Urinary bladder (tissue), 4 donors: ENCODE results near the gene STING1. TPM values are rescaled to one million over a fixed set of nuclear protein-coding genes. Genes with fewer than 3 reads are reported as not detected.
A peak's percentile ranks its signal among the peaks of the same experiment; 100 is the strongest.
"Not testable (repeated sequence)": the region's sequence is repeated elsewhere in the genome, so short reads cannot be mapped to it uniquely, and the experiment has no call there.

Experiments
- DNase-seq: peaks from one replicate; pipeline ENCODE4 v3.0.0-alpha.2; 2015; ENCODE audit errors: extremely low spot score
- H3K27ac ChIP-seq: one replicate; pipeline ENCODE4 v1.5.1; 2013; ENCODE audit warnings: low read depth, mild to moderate bottlenecking, moderate library complexity
- H3K36me3 ChIP-seq: one replicate; pipeline ENCODE4 v1.6.1; 2013; ENCODE audit warnings: mild to moderate bottlenecking, moderate library complexity; ENCODE audit not compliant: insufficient read depth
- H3K4me1 ChIP-seq: one replicate; pipeline ENCODE4 v1.6.1; 2013; ENCODE audit warnings: mild to moderate bottlenecking, moderate library complexity; ENCODE audit not compliant: insufficient read depth
- H3K4me3 ChIP-seq: one replicate; pipeline ENCODE4 v1.5.1; 2013; ENCODE audit warnings: low read depth, low read length
- WGBS: extraction: QIAGEN DNeasy Blood & Tissue Kit; methylation state at CpG from one replicate; pipeline ENCODE4 v1.1.7; 2013; 5-methylcytosine and 5-hydroxymethylcytosine counted together
- polyA plus RNA-seq: library from polyadenylated mRNA; stranded (reverse); fragments of 200-250 nt; gene quantifications from one replicate; pipeline ENCODE4 v1.2.3, GENCODE V29; 2013
- total RNA-seq: library from RNA; depleted of rRNA; stranded (reverse); fragments of >200 nt; gene quantifications from one replicate; pipeline ENCODE4 v1.2.3, GENCODE V29; 2014
- donor health status: healthy with polysubstance abuse.
- donor health status: healthy.

Gene STING1
- total and polyA plus RNA-seq, 2 donors = 20.0 to 53.0 TPM

DNA sequence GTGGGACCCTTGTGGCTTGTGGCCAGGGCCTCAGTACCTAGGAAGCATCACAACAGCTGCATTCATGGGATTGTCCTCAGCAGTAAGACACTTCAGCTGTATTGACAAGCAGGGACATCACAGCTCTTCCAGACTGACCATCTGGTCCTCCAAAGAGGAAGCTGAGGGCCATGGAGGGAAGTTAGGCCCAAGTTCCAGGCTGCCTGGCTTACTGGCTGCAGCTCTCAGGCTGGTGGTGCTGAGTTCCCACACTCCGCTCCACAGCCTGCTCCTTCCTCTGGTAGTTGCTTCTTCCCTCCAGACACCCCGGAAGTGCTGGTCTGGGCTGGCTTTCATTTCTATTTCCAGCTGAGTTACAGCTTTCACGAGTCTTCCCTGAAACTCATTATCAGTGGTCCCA lies 5.7 kb upstream of the STING1 start:
- H3K36me3 ChIP-seq = no peaks in the 10 kb centered on the region
- H3K27ac ChIP-seq = no peak overlapping the region
- 78% methylated on average over 3 of the region's 3 CpGs for WGBS
- H3K4me3 ChIP-seq = no peak overlapping the region
- no peak for DNase-seq
- no peaks in the 10 kb centered on the region for H3K4me1 ChIP-seq

DNA sequence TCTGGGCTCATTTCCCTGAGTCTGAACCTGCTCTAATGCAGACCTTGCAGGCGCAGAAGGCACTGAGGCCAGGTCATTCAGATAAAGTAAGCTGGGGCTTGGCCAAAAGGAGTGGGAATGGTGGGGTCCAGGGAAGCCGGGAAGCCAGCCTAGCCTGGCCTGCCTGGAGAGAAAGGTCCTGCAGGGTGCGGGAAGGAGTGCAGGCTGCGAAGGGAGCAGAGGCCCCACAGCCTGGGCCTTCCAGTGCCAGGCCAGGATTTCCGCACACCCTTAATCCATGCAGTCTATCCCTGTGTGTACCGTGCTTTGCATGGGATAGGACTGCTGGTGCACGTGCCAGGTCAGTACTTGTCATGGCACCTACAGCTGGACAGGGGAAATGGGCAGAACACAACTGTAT lies 3.6 kb upstream of the STING1 start:
- no peak for DNase-seq
- H3K27ac ChIP-seq = no peak overlapping the region
- WGBS = 83% methylated on average over 7 of the region's 7 CpGs
- no peaks in the 10 kb centered on the region for H3K36me3 ChIP-seq
- no peaks in the 10 kb centered on the region for H3K4me1 ChIP-seq
- no peak overlapping the region for H3K4me3 ChIP-seq

DNA sequence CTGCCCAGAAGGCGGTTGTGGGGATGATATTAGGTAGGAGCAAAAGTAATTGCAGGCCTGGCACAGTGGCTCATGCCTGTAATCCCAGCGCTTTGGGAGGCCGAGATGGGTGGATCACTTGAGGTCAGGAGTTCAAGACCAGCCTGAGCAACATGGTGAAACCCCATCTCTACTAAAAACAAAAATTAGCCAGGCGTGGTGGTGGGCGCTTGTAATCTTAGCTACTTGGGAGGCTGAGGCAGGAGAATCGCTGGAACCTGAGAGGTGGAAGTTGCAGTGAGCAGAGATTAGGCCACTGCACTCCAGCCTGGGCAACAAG lies 291 bp upstream of the STING1 start:
- H3K27ac ChIP-seq = peak overlapping the region; percentile 95
- 58% methylated on average over 6 of the region's 6 CpGs for WGBS
- H3K4me1 ChIP-seq, H3K36me3 ChIP-seq, DNase-seq, H3K4me3 ChIP-seq: not testable (repeated sequence)

GRCh38 chr5:139481580-139482049 lies 943 bp downstream of the STING1 start:
- no peak for DNase-seq
- WGBS = 51% methylated on average over 5 of the region's 5 CpGs
- Histone ChIP-seq H3K4me3 (peak overlapping the region; percentile 41), H3K4me1 (no peaks in the 10 kb centered on the region), H3K36me3 (no peaks in the 10 kb centered on the region), H3K27ac (peak overlapping the region; percentile 95)

- Histone ChIP-seq H3K36me3 (no peaks in the 10 kb centered on the region), H3K4me1 (no peaks in the 10 kb centered on the region), H3K4me3 (peak overlapping the region; percentile 41), H3K27ac (peak overlapping the region; percentile 95)
- 43% methylated on average over 12 of the region's 12 CpGs for WGBS
- DNase-seq = peak; percentile 52
These were observed 1.4 kb downstream of the STING1 start for GRCh38 chr5:139481122-139481533.

GRCh38 chr5:139479729-139480128 lies 2.8 kb downstream of the STING1 start:
- not testable (repeated sequence) for H3K4me1 ChIP-seq, H3K4me3 ChIP-seq, H3K27ac ChIP-seq, H3K36me3 ChIP-seq, DNase-seq
- WGBS = 88% methylated on average over 4 of the region's 4 CpGs

DNA sequence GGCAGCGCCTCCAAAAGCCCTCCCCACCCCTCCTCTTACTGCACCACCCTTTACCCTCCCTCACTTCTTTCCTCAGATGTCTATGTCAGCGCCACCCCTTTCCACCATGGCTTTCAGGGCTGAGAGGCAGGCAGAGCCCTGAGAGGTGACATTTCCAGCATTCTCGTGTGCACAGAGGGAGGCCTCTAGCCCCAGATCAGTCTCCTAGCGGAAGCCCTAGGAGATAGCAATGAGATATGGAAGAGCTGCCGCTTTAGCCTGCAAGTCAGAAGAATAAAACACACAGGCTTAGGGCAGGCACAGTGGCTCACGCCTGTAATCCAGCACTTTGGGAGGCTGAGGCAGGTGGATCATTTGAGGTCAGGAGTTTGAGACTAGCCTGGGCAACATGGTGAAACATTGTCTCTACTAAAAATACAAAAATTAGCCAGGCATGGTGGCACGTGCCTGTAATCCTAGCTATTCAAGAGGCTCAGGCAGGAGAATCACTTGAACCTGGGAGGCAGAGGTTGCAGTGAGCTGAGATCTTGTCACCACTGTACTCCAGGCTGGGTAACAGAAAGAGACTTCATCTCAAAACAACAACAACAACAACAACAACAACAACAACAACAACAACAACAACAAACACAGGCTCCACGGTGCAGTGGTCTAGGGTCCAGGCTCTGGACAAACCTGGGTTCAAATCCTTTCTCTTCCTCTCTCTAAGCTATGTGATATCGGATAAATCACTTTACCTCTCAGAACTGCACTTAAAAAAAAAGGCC lies 3.7 kb downstream of the STING1 start:
- H3K36me3 ChIP-seq, H3K4me1 ChIP-seq, H3K27ac ChIP-seq, H3K4me3 ChIP-seq, DNase-seq: not testable (repeated sequence)
- 84% methylated on average over 9 of the region's 9 CpGs for WGBS

- no peaks in the 10 kb centered on the region for H3K36me3 ChIP-seq
- 88% methylated on average over 13 of the region's 13 CpGs for WGBS
- DNase-seq = no peak
- no peaks in the 10 kb centered on the region for H3K4me1 ChIP-seq
- no peak overlapping the region for H3K4me3 ChIP-seq
- H3K27ac ChIP-seq = no peak overlapping the region
These were observed 6.5 kb downstream of the STING1 start for GRCh38 chr5:139475865-139476617.

DNA sequence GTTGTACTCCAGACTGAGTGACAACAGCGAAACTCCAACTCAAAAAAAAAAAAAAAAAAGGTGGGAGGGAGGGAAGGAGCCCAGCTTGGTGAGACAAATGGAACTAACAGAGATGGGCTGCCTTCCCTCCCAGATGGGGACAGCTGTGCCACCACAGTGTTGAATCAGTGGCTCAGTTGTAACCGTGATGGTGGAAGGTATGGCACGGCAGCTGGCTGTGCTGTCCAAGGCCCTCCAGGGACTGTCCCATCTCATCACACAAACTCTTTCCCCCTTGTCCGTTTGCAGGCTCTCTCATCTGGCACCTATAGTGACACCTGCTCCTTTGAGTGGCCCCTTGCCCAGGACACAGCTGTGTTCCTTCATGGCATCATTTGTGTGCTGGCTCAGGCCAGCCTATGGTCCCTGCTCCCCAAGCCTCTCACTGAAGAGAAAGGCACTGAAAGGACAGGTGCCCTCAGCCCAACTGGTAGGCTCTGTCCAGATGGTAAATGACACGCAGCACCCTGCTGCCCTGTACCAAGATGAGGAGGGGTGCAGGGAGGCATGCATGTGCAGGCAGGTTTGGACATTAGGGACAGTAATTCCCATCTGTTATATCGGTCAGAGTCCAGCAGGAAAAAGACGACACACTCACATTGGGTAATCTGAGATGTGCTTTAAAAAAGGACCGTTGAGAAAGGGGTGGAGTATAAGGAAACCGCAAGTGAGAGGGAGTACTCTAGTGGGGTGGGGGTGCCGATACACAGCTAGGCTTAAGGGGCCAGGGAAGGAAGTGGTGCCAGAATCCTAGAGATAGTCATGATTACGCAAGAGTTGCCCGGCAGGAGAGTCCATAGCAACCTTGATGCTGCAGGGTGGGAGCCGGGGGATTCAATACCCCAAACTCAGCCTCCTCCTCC lies 7.4 kb downstream of the STING1 start:
- 50% methylated on average over 13 of the region's 13 CpGs for WGBS
- no peak overlapping the region for H3K4me3 ChIP-seq
- no peaks in the 10 kb centered on the region for H3K4me1 ChIP-seq
- no peak for DNase-seq
- H3K27ac ChIP-seq = no peak overlapping the region
- H3K36me3 ChIP-seq = no peaks in the 10 kb centered on the region

GRCh38 chr5:139473565-139473964 lies 9.0 kb downstream of the STING1 start:
- DNase-seq = no peak
- no peak overlapping the region for H3K4me3 ChIP-seq
- H3K4me1 ChIP-seq = no peaks in the 10 kb centered on the region
- no peak overlapping the region for H3K27ac ChIP-seq
- no peaks in the 10 kb centered on the region for H3K36me3 ChIP-seq
- WGBS = 77% methylated on average over 2 of the region's 2 CpGs

DNA sequence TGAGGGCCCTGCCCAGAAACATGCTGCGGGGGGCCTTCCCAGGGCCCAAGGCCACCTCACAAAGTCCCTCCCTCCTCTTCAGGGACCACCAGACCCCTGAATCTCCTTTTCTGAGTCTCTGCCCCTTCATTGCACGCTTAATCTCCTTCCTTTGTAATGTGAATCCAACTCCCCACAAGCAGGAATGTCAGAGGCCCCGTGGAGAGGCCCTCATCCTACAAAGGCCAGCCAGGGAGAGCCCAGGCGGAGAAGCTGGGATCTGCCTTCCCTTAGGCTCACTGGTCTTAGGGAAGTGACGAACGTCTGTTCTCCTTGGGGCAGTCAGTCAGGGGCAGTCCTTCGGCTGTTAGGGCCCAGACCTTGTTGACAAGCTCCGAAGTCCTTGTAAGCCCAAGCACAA lies 9.5 kb downstream of the STING1 start:
- DNase-seq = no peak
- Histone ChIP-seq H3K27ac (no peak overlapping the region), H3K36me3 (no peaks in the 10 kb centered on the region), H3K4me3 (no peak overlapping the region), H3K4me1 (no peaks in the 10 kb centered on the region)
- 69% methylated on average over 8 of the region's 8 CpGs for WGBS

- H3K36me3 ChIP-seq = no peaks in the 10 kb centered on the region
- no peak overlapping the region for H3K4me3 ChIP-seq
- WGBS = 80% methylated on average over 15 of the region's 15 CpGs
- no peak overlapping the region for H3K27ac ChIP-seq
- H3K4me1 ChIP-seq = no peaks in the 10 kb centered on the region
- no peak for DNase-seq
These were observed 10.1 kb downstream of the STING1 start for GRCh38 chr5:139472386-139473030.

DNA sequence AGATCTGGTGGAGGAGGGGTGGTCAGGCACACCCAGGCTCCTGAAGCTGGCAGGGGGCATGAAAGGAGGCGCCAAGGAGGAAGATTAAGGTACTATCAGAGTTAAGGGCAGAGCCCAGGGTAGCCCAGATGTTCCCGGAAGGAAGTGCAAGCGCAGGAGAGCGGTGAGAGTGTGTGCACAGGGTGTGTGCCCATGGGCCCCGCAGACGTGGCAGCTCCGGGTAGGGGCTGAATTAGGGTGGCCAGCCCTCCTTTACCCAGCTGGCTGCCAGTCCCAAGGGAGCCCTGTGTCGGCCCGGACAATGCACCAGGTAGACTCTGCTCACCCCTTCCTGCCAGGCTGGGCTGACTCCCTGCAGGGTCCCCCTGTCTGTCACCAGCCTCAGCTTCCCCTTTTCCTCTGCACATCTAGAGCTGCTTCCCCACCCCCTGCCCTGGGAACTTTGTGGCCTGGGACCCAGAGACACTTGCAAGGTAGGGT lies 11.7 kb downstream of the STING1 start, which contains the start of gene SMIM33:
Gene SMIM33 (plus strand): TSS at position 184 of the 480 bp plus-strand sequence. CDS start 118 bp downstream, at position 302.
- 72% methylated on average over 9 of the region's 9 CpGs for WGBS
- no peaks in the 10 kb centered on the region for H3K36me3 ChIP-seq
- DNase-seq = no peak
- no peak within 1 kb of the TSS for H3K27ac ChIP-seq
- H3K4me1 ChIP-seq = no peaks in the 10 kb centered on the region
- H3K4me3 ChIP-seq = no peak within 1 kb of the TSS
